Measurements from ENCODE around the gene BCL2L14.

GRCh38 chr12:12023456-12023855 lies 47.3 kb upstream of the BCL2L14 start:
- no peak for TF ChIP-seq CEBPB (IDR thresholded peaks at IDR 0.05)
- TF ChIP-seq CTCF (IDR thresholded peaks at IDR 0.05) = no peak
- no peak for TF ChIP-seq ZNF302 (CRISPR knock-in tag; IDR thresholded peaks at IDR 0.05)
- TF ChIP-seq FOSL2 (IDR thresholded peaks at IDR 0.05) = no peak
- no peak for TF ChIP-seq FOSL2 (CRISPR knock-in tag; IDR thresholded peaks at IDR 0.05)
- TF ChIP-seq POLR2A (IDR thresholded peaks at IDR 0.05; ENCODE audit: low read length) = no peak
- no peak for TF ChIP-seq NR3C1 (IDR thresholded peaks at IDR 0.05)
- no peak for TF ChIP-seq EP300 (IDR thresholded peaks at IDR 0.05)
- no peak for TF ChIP-seq MAX (IDR thresholded peaks at IDR 0.05)
- TF ChIP-seq HOXB13 (CRISPR knock-in tag; IDR thresholded peaks at IDR 0.05; ENCODE audit: low read depth) = no peak
- TF ChIP-seq EHF (CRISPR knock-in tag; IDR thresholded peaks at IDR 0.05) = no peak
- no peak for TF ChIP-seq CBX8 (IDR thresholded peaks at IDR 0.05)
- no peak for TF ChIP-seq RAD21 (conservative IDR thresholded peaks at IDR 0.05 in 1 of 2, IDR thresholded peaks at IDR 0.05 in 1 of 2)
- TF ChIP-seq MAFK (IDR thresholded peaks at IDR 0.05; ENCODE audit: partially characterized antibody) = no peak
- TF ChIP-seq, protein P1, sequence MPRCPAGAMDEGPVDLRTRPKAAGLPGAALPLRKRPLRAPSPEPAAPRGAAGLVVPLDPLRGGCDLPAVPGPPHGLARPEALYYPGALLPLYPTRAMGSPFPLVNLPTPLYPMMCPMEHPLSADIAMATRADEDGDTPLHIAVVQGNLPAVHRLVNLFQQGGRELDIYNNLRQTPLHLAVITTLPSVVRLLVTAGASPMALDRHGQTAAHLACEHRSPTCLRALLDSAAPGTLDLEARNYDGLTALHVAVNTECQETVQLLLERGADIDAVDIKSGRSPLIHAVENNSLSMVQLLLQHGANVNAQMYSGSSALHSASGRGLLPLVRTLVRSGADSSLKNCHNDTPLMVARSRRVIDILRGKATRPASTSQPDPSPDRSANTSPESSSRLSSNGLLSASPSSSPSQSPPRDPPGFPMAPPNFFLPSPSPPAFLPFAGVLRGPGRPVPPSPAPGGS (IDR thresholded peaks at IDR 0.05) = no peak
